DND-41 (cell line): Measurements from ENCODE around the gene COMMD6.

Source experiments
- ATAC-seq: fragments of 200-7000 bp; cut with Tn5 transposase; 3 replicates; pipeline ENCODE4 v1.9.1; 2021; ENCODE audit warnings: low read depth; ENCODE audit not compliant: insufficient read depth
- DNase-seq: peaks from one replicate; pipeline ENCODE4 v3.0.0-alpha.2; 2020
- H2AFZ ChIP-seq: 2 replicates; pipeline ENCODE4 v1.6.0; 2012; ENCODE audit warnings: low read depth, low read length
- H3K27ac ChIP-seq: 2 replicates; pipeline ENCODE4 v1.5.1; 2012; ENCODE audit warnings: low read length, inconsistent platforms
- H3K27me3 ChIP-seq: fragments of 200-600 bp; sonication (generic); 2 replicates; pipeline ENCODE4 v1.6.0; 2012; ENCODE audit warnings: low read length, mild to moderate bottlenecking, inconsistent platforms; ENCODE audit not compliant: insufficient read depth, poor library complexity
- H3K36me3 ChIP-seq: 2 replicates; pipeline ENCODE4 v1.5.1; 2012; ENCODE audit warnings: low read length, inconsistent platforms; ENCODE audit not compliant: insufficient read depth
- H3K4me1 ChIP-seq: 2 replicates; pipeline ENCODE4 v1.5.1; 2012; ENCODE audit warnings: mild to moderate bottlenecking, low read length; ENCODE audit not compliant: insufficient read depth
- H3K4me2 ChIP-seq: 2 replicates; pipeline ENCODE4 v1.6.0; 2012; ENCODE audit warnings: mild to moderate bottlenecking, moderate library complexity, low read length, inconsistent platforms; ENCODE audit not compliant: insufficient read depth
- H3K4me3 ChIP-seq, 2 experiments: fragments of 200-600 bp in 1 of 2; shearing (Covaris generic) in 1 of 2; 2 replicates each; pipeline ENCODE4 v1.5.1; 2012 to 2016; ENCODE audit warnings: inconsistent platforms in 2 of 2, low read length in 2 of 2, mild to moderate bottlenecking in 2 of 2, low read depth in 1 of 2, moderate library complexity in 1 of 2
- H3K79me2 ChIP-seq: 2 replicates; pipeline ENCODE4 v1.6.0; 2012; ENCODE audit warnings: low read length, inconsistent platforms; ENCODE audit not compliant: insufficient read depth
- H3K9ac ChIP-seq: 2 replicates; pipeline ENCODE4 v1.6.0; 2012; ENCODE audit warnings: low read depth, mild to moderate bottlenecking, inconsistent platforms, low read length, moderate library complexity
- H3K9me3 ChIP-seq: 2 replicates; pipeline ENCODE4 v1.5.1; 2012; ENCODE audit warnings: low read length, moderate library complexity, mild to moderate bottlenecking, inconsistent platforms; ENCODE audit not compliant: insufficient read depth, severe bottlenecking
- H4K20me1 ChIP-seq: 2 replicates; pipeline ENCODE4 v1.6.0; 2012; ENCODE audit warnings: low read length; ENCODE audit not compliant: insufficient read depth
- CTCF ChIP-seq: IDR thresholded peaks from 2 replicates; pipeline ENCODE4 v1.5.1; 2012; ENCODE audit warnings: borderline replicate concordance, low read length, moderate library complexity, mild to moderate bottlenecking; ENCODE audit not compliant: poor library complexity, severe bottlenecking; ENCODE audit errors: extremely low read depth
- EZH2 ChIP-seq: IDR thresholded peaks from 3 replicates; pipeline ENCODE4 v1.6.1; 2012; ENCODE audit warnings: borderline replicate concordance, low read depth, mild to moderate bottlenecking, moderate library complexity, low read length, inconsistent platforms; ENCODE audit not compliant: severe bottlenecking

The COMMD6 gene

GRCh38 chr13:75581874-75582640 is 44.4 kb upstream of the COMMD6 start:
- peaks cover 26% of the 10 kb centered on the region; the same call in 1 of the 2 replicates for H3K36me3 ChIP-seq
- no peak overlapping the region for H3K4me2 ChIP-seq
- H3K79me2 ChIP-seq = no peaks in the 10 kb centered on the region
- no peak overlapping the region for H3K27ac ChIP-seq
- H3K27me3 ChIP-seq = no peaks in the 10 kb centered on the region
- peaks cover 7% of the 10 kb centered on the region for H3K9me3 ChIP-seq
- no peaks in the 10 kb centered on the region for H4K20me1 ChIP-seq
- DNase-seq = no peak
- no peak overlapping the region for H3K9ac ChIP-seq
- H3K4me3 ChIP-seq = no peak overlapping the region
- no peak for ATAC-seq
- no peak overlapping the region for H2AFZ ChIP-seq
- no peaks in the 10 kb centered on the region for H3K4me1 ChIP-seq
- TF ChIP-seq EZH2 (no peak), CTCF (no peak)

- Histone ChIP-seq H3K27ac (no peak overlapping the region), H3K4me3 (no peak overlapping the region), H3K36me3 (peaks cover 35% of the 10 kb centered on the region; the same call in 1 of the 2 replicates), H3K27me3 (no peaks in the 10 kb centered on the region), H3K9me3 (peaks cover 4% of the 10 kb centered on the region), H3K4me2 (no peak overlapping the region), H4K20me1 (no peaks in the 10 kb centered on the region), H3K79me2 (no peaks in the 10 kb centered on the region), H3K9ac (no peak overlapping the region), H2AFZ (no peak overlapping the region), H3K4me1 (no peaks in the 10 kb centered on the region)
- TF ChIP-seq EZH2 (no peak), CTCF (no peak)
- no peak for DNase-seq
- ATAC-seq = no peak
These were observed 41.9 kb upstream of the COMMD6 start for GRCh38 chr13:75579529-75579928.

GRCh38 chr13:75569576-75569975 is 31.9 kb upstream of the COMMD6 start:
- peaks cover 83% of the 10 kb centered on the region for H3K36me3 ChIP-seq
- TF ChIP-seq EZH2 (no peak), CTCF (no peak)
- H3K9me3 ChIP-seq = no peaks in the 10 kb centered on the region
- no peak overlapping the region for H3K9ac ChIP-seq
- DNase-seq (no peak), ATAC-seq (no peak)
- H3K79me2 ChIP-seq = no peaks in the 10 kb centered on the region
- no peak overlapping the region for H2AFZ ChIP-seq
- H3K4me1 ChIP-seq = no peaks in the 10 kb centered on the region
- H3K27me3 ChIP-seq = no peaks in the 10 kb centered on the region
- no peak overlapping the region for H3K4me3 ChIP-seq
- no peaks in the 10 kb centered on the region for H4K20me1 ChIP-seq
- H3K4me2 ChIP-seq = no peak overlapping the region
- H3K27ac ChIP-seq = no peak overlapping the region
